Endothelial cell of umbilical vein (primary cell): ENCODE measurements around the gene SGPP1. TPM values are rescaled to one million over a fixed set of nuclear protein-coding genes. Genes with fewer than 3 reads are reported as not detected.

Source experiments
- BruUV-seq: library from RNA; stranded (reverse); fragments of 400-500 nt; replicated peaks from 2 replicates; lab custom pipeline; 2021; lab: Mats Ljungman, UMichigan
- CTCF ChIA-PET: fragments of 300-600, 350-600 bp; sonication (Branson Sonifier 250); formaldehyde crosslinking; loops from one replicate; lab custom pipeline; 2021; ENCODE audit warnings: antibody characterized with exemption, inconsistent platforms; lab: Charles Lee
- POLR2A ChIA-PET: fragments of 300-600, 350-600 bp; sonication (Branson Sonifier 250); formaldehyde crosslinking; loops from one replicate; lab custom pipeline; 2021; ENCODE audit warnings: antibody characterized with exemption, inconsistent platforms; lab: Charles Lee
- DNase-seq: peaks from one replicate; pipeline ENCODE4 v3.0.0-alpha.2; 2011; ENCODE audit warnings: low read depth, low spot score
- FAIRE-seq: peaks from 2 replicates; lab custom pipeline; 2011; peaks lifted over from hg19 to GRCh38; lab: Jason Lieb, UNC
- H2AFZ ChIP-seq: 2 replicates; pipeline ENCODE4 v1.6.0; 2012; ENCODE audit warnings: low read depth, low read length, control low read depth, inconsistent platforms
- H3K27ac ChIP-seq: 2 replicates; pipeline ENCODE4 v1.5.1; 2011; ENCODE audit warnings: low read depth, mild to moderate bottlenecking, control low read depth, low read length, moderate library complexity; ENCODE audit not compliant: insufficient read depth
- H3K27me3 ChIP-seq, 2 experiments: 2 replicates each; pipeline versions ENCODE4 v1.6.0 to v1.6.1; 2011; ENCODE audit warnings: low read length in 2 of 2, mixed read lengths in 1 of 2; ENCODE audit not compliant: control insufficient read depth in 2 of 2, insufficient read depth in 2 of 2
- H3K36me3 ChIP-seq, 2 experiments: 2 replicates in 1 of 2; 3 replicates in 1 of 2; pipeline ENCODE4 v1.5.1; 2011; ENCODE audit warnings: low read length in 2 of 2, mild to moderate bottlenecking in 1 of 2, moderate library complexity in 1 of 2; ENCODE audit not compliant: control insufficient read depth in 2 of 2, insufficient read depth in 2 of 2; ENCODE audit errors: extremely low read depth in 1 of 2
- H3K4me1 ChIP-seq: 3 replicates; pipeline ENCODE4 v1.5.1; 2011; ENCODE audit warnings: mild to moderate bottlenecking, low read length; ENCODE audit not compliant: control insufficient read depth, insufficient read depth; ENCODE audit errors: extremely low read depth
- H3K4me2 ChIP-seq: 2 replicates; pipeline ENCODE4 v1.6.1; 2011; ENCODE audit warnings: low read length, control low read depth, mixed read lengths; ENCODE audit not compliant: insufficient read depth
- H3K4me3 ChIP-seq, 3 experiments: fragments of 200-600 bp in 1 of 3; sonication (generic), shearing (Covaris generic) in 1 of 3; replicated peaks in 1 of 3; 2 replicates each; pipeline ENCODE4 v1.5.1; 2011 to 2016; ENCODE audit warnings: control low read depth in 3 of 3, low read length in 3 of 3, mild to moderate bottlenecking in 2 of 3, inconsistent platforms in 1 of 3, low read depth in 1 of 3, moderate library complexity in 1 of 3; ENCODE audit not compliant: insufficient read depth in 1 of 3
- H3K79me2 ChIP-seq: 2 replicates; pipeline ENCODE4 v1.6.0; 2012; ENCODE audit warnings: low read length, inconsistent platforms; ENCODE audit not compliant: control insufficient read depth, insufficient read depth
- H3K9ac ChIP-seq: replicated peaks from 2 replicates; pipeline ENCODE3; 2011; ENCODE audit warnings: low read length, control low read depth; ENCODE audit not compliant: insufficient read depth; ENCODE audit errors: extremely low read depth
- H3K9me1 ChIP-seq: replicated peaks from 3 replicates; pipeline ENCODE4 v1.6.0; 2011; ENCODE audit warnings: mild to moderate bottlenecking, low read length; ENCODE audit not compliant: control insufficient read depth, insufficient read depth; ENCODE audit errors: extremely low read depth
- H3K9me3 ChIP-seq: replicated peaks from 2 replicates; pipeline ENCODE4 v1.5.1; 2012; ENCODE audit warnings: low read length, inconsistent platforms; ENCODE audit not compliant: control insufficient read depth, insufficient read depth
- H4K20me1 ChIP-seq: replicated peaks from 2 replicates; pipeline ENCODE3; 2011; ENCODE audit warnings: mild to moderate bottlenecking, low read length; ENCODE audit not compliant: control insufficient read depth, insufficient read depth; ENCODE audit errors: extremely low read depth
- EZH2 ChIP-seq: IDR thresholded peaks from 2 replicates; pipeline ENCODE4 v1.6.1; 2012; ENCODE audit warnings: borderline replicate concordance, low read depth, mild to moderate bottlenecking, moderate library complexity, low read length, inconsistent platforms; ENCODE audit not compliant: severe bottlenecking
- FOS ChIP-seq: IDR thresholded peaks from 2 replicates; pipeline ENCODE4 v1.6.1; 2011; ENCODE audit warnings: mild to moderate bottlenecking, low read length, moderate library complexity, borderline replicate concordance; ENCODE audit not compliant: insufficient read depth
- GATA2 ChIP-seq: IDR thresholded peaks from 2 replicates; pipeline ENCODE4 v1.7.0; 2011; ENCODE audit warnings: low read depth, mild to moderate bottlenecking, moderate library complexity, mixed read lengths, low read length; ENCODE audit not compliant: insufficient read length, insufficient read depth
- JUN ChIP-seq: IDR thresholded peaks from 2 replicates; pipeline ENCODE4 v1.6.1; 2011; ENCODE audit warnings: borderline replicate concordance, low read depth; ENCODE audit not compliant: insufficient read length, insufficient read depth
- MYC ChIP-seq: IDR thresholded peaks from one replicate; pipeline ENCODE4 v1.6.1; 2011; ENCODE audit warnings: mild to moderate bottlenecking, low read depth, low read length
- POLR2A ChIP-seq: IDR thresholded peaks from 2 replicates; pipeline ENCODE4 v1.6.1; 2012; ENCODE audit warnings: low read depth, mild to moderate bottlenecking, control low read depth, low read length
- POLR2AphosphoS5 ChIP-seq: IDR thresholded peaks from 2 replicates; pipeline ENCODE4 v1.6.1; 2012; ENCODE audit warnings: low read depth, mild to moderate bottlenecking, control low read depth, low read length, moderate library complexity; ENCODE audit not compliant: insufficient read depth
- dilution Hi-C: fragments of 300-500 bp; cut with MboI; formaldehyde crosslinking; loops from one replicate; pipeline ENCODE4 v1.15.0; 2019; ENCODE audit warnings: low sequenced_read_pairs; ENCODE audit not compliant: extremely low pct_ligation_motif_present
- intact Hi-C: fragments of 100-400 bp; cut with micrococcal nuclease; formaldehyde crosslinking; loops from one replicate; pipeline ENCODE4 v1.10.0; 2022
- polyA plus RNA-seq, 4 experiments: library from polyadenylated mRNA; depleted of rRNA in 3 of 4; stranded (reverse) in 3 of 4; unstranded in 1 of 4; fragments of >200 nt; gene quantifications; 2 replicates each; pipeline versions ENCODE4 v1.2.1 to v1.2.3, GENCODE V29; 2011 to 2012; ENCODE audit warnings: missing spikeins in 1 of 4
- total RNA-seq: library from RNA; stranded (reverse); gene quantifications from 2 replicates; pipeline ENCODE4 v1.2.3, GENCODE V29; 2021
- TF ChIP-seq, protein P1 (sequence below): IDR thresholded peaks from 2 replicates; pipeline ENCODE4 v1.6.1; 2011; ENCODE audit not compliant: insufficient read depth, insufficient read length
- TF ChIP-seq, protein P2 (sequence below), 2 donors: IDR thresholded peaks; 1 replicate in 1 of 2; 2 replicates in 1 of 2; pipeline ENCODE4 v1.5.1; 2011; ENCODE audit warnings: low read length in 2 of 2, mild to moderate bottlenecking in 2 of 2, moderate library complexity in 2 of 2, control low read depth in 1 of 2, inconsistent platforms in 1 of 2, low read depth in 1 of 2; ENCODE audit not compliant: insufficient read depth in 1 of 2; ENCODE audit errors: extremely low read depth in 1 of 2

SGPP1 gene
- total and polyA plus RNA-seq, 2 donors (not counting 3 experiments of a cell fraction or from before 2014, with no cell fraction given) = 6.2 to 7.9 TPM

DNA sequence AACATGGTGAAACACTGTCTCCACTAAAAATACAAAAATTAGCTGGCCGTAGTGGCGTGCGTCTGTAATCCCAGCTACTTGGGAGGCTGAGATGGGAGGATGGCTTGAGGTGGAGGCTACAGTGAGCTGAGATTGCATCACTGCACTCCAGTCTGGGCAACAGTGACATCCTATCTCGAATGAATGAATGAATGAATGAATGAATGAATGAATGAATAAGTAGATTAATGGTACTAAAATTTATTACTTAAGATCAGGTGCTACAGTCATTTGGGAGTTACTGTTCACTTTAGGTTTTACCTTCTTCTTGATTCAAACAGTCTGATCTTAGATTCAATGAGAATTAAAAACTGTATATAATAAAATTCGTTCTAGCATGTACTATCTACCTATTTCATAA lies 54.6 kb downstream of the SGPP1 start:
- no peak overlapping the region for H3K4me3 ChIP-seq
- H3K4me1 ChIP-seq = peaks cover 10% of the 10 kb centered on the region
- no peak overlapping the region for H3K4me2 ChIP-seq
- FAIRE-seq = no peak
- no peak overlapping the region for H2AFZ ChIP-seq
- CTCF ChIA-PET = no interaction called here
- no peaks in the 10 kb centered on the region for H3K79me2 ChIP-seq
- no peaks in the 10 kb centered on the region for H3K27me3 ChIP-seq
- no TSS peak for BruUV-seq
- no peaks in the 10 kb centered on the region for H4K20me1 ChIP-seq
- no peak overlapping the region for H3K27ac ChIP-seq
- H3K9me3 ChIP-seq = no peaks in the 10 kb centered on the region
- dilution Hi-C loops = no loop called here
- no peak for TF ChIP-seq EZH2
- no peak overlapping the region for H3K9ac ChIP-seq
- no peaks in the 10 kb centered on the region for H3K9me1 ChIP-seq
- POLR2A ChIA-PET = no interaction called here
- DNase-seq = no peak
- no peaks in the 10 kb centered on the region for H3K36me3 ChIP-seq
- intact Hi-C loops = no loop called here

- intact Hi-C loops (no loop called here), dilution Hi-C loops (no loop called here)
- Histone ChIP-seq H3K4me2 (no peak overlapping the region), H3K4me3 (no peak overlapping the region), H3K27ac (no peak overlapping the region), H3K36me3 (no peaks in the 10 kb centered on the region), H3K9me3 (no peaks in the 10 kb centered on the region), H2AFZ (no peak overlapping the region), H3K9ac (no peak overlapping the region), H4K20me1 (no peaks in the 10 kb centered on the region), H3K79me2 (no peaks in the 10 kb centered on the region), H3K27me3 (no peaks in the 10 kb centered on the region), H3K4me1 (peaks cover 5% of the 10 kb centered on the region), H3K9me1 (no peaks in the 10 kb centered on the region)
- DNase-seq (no peak), FAIRE-seq (no peak)
- ChIA-PET CTCF (no interaction called here), POLR2A (no interaction called here)
- TF ChIP-seq, protein P1, sequence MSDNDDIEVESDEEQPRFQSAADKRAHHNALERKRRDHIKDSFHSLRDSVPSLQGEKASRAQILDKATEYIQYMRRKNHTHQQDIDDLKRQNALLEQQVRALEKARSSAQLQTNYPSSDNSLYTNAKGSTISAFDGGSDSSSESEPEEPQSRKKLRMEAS = no peak
- no peak for TF ChIP-seq JUN
- no peak for TF ChIP-seq FOS
- TF ChIP-seq MYC = no peak
- TF ChIP-seq, protein P2, sequence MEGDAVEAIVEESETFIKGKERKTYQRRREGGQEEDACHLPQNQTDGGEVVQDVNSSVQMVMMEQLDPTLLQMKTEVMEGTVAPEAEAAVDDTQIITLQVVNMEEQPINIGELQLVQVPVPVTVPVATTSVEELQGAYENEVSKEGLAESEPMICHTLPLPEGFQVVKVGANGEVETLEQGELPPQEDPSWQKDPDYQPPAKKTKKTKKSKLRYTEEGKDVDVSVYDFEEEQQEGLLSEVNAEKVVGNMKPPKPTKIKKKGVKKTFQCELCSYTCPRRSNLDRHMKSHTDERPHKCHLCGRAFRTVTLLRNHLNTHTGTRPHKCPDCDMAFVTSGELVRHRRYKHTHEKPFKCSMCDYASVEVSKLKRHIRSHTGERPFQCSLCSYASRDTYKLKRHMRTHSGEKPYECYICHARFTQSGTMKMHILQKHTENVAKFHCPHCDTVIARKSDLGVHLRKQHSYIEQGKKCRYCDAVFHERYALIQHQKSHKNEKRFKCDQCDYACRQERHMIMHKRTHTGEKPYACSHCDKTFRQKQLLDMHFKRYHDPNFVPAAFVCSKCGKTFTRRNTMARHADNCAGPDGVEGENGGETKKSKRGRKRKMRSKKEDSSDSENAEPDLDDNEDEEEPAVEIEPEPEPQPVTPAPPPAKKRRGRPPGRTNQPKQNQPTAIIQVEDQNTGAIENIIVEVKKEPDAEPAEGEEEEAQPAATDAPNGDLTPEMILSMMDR (IDR thresholded peaks at IDR 0.05; ENCODE audit: extremely low read depth in 1 of 2, insufficient read depth in 1 of 2, low read depth in 1 of 2, low read length in 2 of 2) = no peak
- TF ChIP-seq EZH2 = no peak
- no peak for TF ChIP-seq GATA2
- no peak for TF ChIP-seq POLR2A
- TF ChIP-seq POLR2AphosphoS5 = no peak
- BruUV-seq = no TSS peak
Measured at GRCh38 chr14:63672417-63673180, 55.3 kb downstream of the SGPP1 start.
